NCI-H2171 treated with DMSO at 0.1 percent for 48 hours (cell line): ENCODE results near the gene SLC2A13.
"Not testable (repeated sequence)": the region's sequence is repeated elsewhere in the genome, so short reads cannot be mapped to it uniquely, and the experiment has no call there.

ENCODE experiments used
- DNase-seq: peaks from one replicate; lab custom pipeline; 2025; lab: John Stamatoyannopoulos, UW

SLC2A13 gene

GRCh38 chr12:39928181-39928899 is 177.5 kb downstream of the SLC2A13 start:
- DNase-seq = no peak

GRCh38 chr12:39923364-39923763 is 182.5 kb downstream of the SLC2A13 start:
- DNase-seq = no peak

- not testable (repeated sequence) for DNase-seq
Observed at GRCh38 chr12:39922598-39922997, 183.3 kb downstream of the SLC2A13 start.

GRCh38 chr12:39920647-39921046 is 185.2 kb downstream of the SLC2A13 start:
- DNase-seq = no peak

GRCh38 chr12:39920222-39920621 is 185.7 kb downstream of the SLC2A13 start:
- DNase-seq = no peak

GRCh38 chr12:39919790-39920189 is 186.1 kb downstream of the SLC2A13 start:
- no peak for DNase-seq

- DNase-seq = no peak
Observed at GRCh38 chr12:39915249-39915648, 190.6 kb downstream of the SLC2A13 start.

GRCh38 chr12:39912211-39912980 is 193.5 kb downstream of the SLC2A13 start:
- no peak for DNase-seq

GRCh38 chr12:39906237-39906636 is 199.6 kb downstream of the SLC2A13 start:
- DNase-seq = no peak

- peak; percentile 12 for DNase-seq
Observed at GRCh38 chr12:39905152-39905551, 200.7 kb downstream of the SLC2A13 start.

- no peak for DNase-seq
Observed at GRCh38 chr12:39902821-39903220, 203.1 kb downstream of the SLC2A13 start.

- DNase-seq = no peak
Observed at GRCh38 chr12:39897315-39897714, 208.6 kb downstream of the SLC2A13 start.

GRCh38 chr12:39893388-39893787 is 212.5 kb downstream of the SLC2A13 start:
- not testable (repeated sequence) for DNase-seq

GRCh38 chr12:39892146-39892545 is 213.7 kb downstream of the SLC2A13 start:
- DNase-seq = peak; percentile 45

GRCh38 chr12:39887856-39888255 is 218.0 kb downstream of the SLC2A13 start:
- DNase-seq = peak; percentile 2

GRCh38 chr12:39886106-39886505 is 219.8 kb downstream of the SLC2A13 start:
- no peak for DNase-seq

GRCh38 chr12:39884616-39885125 is 221.2 kb downstream of the SLC2A13 start:
- no peak for DNase-seq

- DNase-seq = no peak
Observed at GRCh38 chr12:39883411-39883810, 222.5 kb downstream of the SLC2A13 start.

- DNase-seq = no peak
Observed at GRCh38 chr12:39878753-39879152, 227.1 kb downstream of the SLC2A13 start.

- DNase-seq = no peak
Observed at GRCh38 chr12:39875721-39876120, 230.2 kb downstream of the SLC2A13 start.

GRCh38 chr12:39874785-39875184 is 231.1 kb downstream of the SLC2A13 start:
- DNase-seq = no peak

GRCh38 chr12:39873065-39873464 is 232.8 kb downstream of the SLC2A13 start:
- DNase-seq = peak; percentile 38

GRCh38 chr12:39872425-39872824 is 233.5 kb downstream of the SLC2A13 start:
- no peak for DNase-seq
